Epidermal melanocyte (primary cell): ENCODE data around the gene PALM2AKAP2.

ENCODE experiments used
- DNase-seq: peaks from one replicate; pipeline ENCODE4 v3.0.0; 2011; ENCODE audit warnings: low spot score; ENCODE audit not compliant: insufficient read length

PALM2AKAP2 gene

DNA sequence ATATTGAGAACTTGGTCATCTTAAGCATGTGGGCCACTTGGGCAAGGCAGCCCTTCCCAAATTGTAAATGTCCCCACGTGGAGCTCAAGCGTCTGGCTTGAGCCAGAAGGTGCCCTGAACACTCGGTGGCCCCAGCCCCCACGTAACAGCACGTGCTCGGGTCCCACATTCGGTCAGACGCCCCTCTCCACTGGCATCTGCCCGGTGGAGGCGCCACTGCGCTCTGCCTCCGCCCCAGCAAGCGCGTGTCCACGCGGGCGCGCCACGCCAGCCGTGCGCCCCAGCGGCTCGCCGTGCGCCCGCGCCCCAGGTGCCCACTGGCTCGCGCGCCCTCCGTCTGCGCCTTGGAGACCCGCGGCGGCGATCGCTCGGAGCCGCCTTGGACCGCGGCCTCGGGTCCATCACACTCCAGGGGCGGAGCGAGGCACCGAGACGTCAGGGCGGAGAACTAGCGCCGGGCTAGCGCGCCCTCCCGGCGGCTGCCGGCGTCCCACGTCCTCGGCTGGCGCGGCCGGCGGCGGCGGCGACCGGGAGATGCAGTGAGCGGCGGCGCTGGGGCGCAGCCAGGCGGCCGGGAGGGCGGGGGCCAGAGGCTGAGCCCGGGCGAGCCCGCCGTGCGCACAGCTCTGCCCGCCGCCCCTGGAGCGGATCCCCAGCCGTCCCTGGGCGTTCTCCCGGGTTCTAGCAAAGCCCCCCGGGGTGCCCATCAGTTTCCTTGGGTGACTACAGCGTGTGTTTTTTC lies at the start of gene PALM2AKAP2:
PALM2AKAP2 (plus strand) TSS at position 488 of the 742 bp plus-strand sequence. CDS start 291 bp downstream, outside the sequence.
- peak; percentile 54 for DNase-seq

DNA sequence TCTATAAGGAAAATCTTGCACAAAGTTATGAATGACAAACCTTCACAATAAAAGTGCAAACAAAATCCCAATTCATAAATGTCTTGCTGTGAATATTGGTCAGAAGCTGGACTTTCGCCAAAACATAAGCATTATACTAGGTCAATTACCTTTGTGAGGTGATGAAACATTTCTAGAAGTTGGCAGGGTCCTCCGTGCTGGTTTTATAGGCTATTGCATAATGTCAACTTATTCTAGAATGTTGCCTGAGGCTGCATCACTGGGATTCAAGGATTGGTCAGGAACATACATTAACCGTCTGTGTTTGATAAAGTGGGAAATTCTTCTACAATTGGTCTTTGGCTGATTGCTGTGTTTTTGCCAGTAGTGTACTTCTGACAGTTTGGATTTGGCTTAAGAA lies 49.8 kb upstream of the PALM2AKAP2 start:
- no peak for DNase-seq

DNA sequence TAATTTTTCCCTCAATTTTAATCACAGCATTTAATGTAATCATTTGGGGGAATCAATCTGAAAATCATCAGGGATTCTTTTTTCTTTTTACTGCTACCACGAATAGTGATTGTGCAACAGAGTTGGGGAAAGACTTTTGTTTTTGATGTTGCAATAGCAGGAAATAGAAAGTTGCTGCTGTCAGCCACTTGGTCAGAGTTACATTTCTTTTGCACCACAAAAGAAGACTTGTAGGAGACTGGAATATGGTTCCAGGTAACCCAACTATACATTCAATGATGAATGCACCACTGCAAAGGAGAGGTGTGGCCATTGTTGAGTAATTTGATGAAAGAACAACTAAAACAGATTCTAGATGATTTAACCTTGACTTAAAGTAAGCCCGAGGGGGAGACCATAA lies 46.3 kb upstream of the PALM2AKAP2 start:
- peak; percentile 41 for DNase-seq

DNA sequence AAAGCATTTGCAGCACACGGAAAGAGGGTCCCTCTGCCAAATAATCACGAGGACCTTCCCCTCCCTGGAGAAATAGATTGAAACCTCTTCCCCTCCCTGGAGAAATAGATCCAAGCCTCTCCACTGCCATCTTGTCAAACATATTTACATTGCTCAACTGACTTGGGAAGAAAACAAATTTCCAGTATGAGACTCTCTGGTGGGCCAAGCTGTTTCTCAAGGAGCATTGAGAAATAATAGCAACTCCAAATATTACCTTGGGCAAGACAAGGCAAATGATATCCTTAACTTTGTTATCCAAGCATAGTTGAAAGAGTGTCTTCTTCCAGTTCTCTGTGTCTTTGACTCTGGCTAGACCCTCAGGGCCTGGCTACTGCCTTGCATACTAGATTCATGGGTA lies 45.2 kb upstream of the PALM2AKAP2 start:
- no peak for DNase-seq

DNA sequence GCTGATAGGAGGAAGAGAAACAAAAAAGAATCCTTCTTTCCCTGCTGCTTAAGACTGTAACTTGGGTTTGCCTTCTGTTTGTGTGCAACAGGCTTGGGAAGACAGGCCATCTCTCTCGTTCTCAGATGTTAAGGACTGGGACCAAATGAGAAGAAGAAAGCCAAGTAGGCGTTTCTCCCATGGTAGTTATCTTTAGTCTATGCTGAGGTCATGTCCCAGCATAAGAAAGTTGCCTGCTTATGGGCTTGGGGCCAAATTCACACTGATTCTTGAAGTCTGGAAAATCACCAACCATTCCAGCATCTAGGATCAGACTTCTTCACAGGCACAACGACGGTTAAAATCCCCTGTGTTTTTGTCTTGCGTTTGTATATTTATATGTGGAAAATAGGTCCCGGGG lies 44.2 kb upstream of the PALM2AKAP2 start:
- DNase-seq = no peak

DNA sequence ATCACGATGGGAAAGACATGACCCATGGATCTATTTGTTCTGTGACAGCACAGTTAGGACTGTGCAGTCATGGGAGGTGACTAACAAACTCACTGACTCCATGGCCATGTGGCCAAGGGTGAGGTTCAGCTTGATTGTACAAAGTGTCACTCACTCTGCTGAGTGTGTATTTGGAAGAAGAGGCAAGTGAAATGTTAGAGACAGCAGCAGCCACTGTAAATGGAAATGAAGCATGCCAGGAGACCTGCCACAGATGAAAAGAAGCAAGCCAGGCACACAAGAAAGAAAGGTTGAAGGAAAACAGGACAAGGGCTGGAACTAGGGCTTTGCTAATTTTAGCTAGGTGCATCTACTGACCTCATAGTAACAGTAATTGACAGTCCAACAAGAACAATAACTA lies 42.7 kb upstream of the PALM2AKAP2 start:
- DNase-seq = no peak

DNA sequence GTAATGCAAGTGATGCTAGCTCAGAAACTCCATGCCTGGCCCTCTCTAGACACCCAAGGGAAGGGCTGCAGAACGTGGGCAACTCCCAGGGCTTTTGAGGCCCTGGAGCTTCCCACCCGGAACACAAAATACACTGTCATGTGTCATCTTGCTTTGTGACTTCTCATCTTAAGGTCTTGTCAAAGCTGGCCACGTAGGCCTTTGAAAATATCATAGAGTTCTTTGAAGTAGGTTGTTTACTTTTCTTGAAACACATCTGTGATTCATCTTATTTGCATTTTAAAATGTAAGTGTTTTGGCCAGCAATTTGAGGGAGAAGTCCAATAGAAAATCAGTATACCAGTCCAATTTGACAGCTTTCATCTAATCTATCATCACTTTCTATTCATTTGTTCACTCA lies 40.2 kb upstream of the PALM2AKAP2 start:
- DNase-seq = no peak

DNA sequence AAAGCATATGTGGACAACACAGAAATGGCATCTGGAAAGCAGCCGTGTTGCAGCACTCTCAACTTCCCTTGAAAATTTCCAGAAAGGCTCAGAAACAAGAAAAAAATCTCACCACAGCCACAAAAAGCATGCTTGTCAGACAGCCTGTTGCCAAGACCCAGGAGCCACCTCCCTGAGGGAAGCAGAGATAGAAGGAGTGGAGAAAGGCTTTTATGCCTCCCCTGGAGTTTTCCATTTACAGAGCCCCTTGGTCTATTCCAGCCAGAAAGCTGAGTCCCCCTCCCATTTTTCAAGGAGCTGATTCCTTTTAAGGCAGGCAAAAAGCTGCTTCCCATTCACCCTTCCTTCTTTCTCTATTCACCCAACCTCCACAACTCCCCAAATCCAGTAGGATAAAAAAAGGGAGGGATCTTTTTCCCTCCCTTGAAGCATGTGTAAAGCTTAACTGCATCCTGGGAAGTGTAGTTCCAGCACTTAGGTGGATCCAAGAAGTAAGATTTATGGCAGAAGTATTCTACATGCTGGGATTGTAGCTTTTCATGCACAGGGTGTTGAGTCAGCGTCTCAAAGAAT lies 37.1 kb upstream of the PALM2AKAP2 start:
- peak; percentile 21 for DNase-seq

DNA sequence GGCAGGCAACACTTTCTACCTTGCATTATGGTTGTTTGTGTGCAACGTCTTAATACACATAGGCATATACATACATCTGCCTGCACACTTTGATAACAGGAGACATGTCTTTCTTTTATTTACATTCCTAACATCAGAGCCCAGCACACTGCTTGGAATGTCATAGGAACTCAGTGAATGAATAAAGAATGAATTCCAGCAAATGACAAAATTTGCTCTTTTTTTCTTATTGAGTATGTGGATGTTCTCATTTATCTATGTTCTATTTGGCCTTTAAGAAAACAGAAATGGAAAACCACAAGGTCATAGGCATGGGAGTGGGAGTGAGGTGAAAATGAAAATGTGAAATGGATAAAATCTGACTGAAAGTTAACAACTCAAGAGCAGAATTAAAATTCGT lies 36.3 kb upstream of the PALM2AKAP2 start:
- DNase-seq = no peak

DNA sequence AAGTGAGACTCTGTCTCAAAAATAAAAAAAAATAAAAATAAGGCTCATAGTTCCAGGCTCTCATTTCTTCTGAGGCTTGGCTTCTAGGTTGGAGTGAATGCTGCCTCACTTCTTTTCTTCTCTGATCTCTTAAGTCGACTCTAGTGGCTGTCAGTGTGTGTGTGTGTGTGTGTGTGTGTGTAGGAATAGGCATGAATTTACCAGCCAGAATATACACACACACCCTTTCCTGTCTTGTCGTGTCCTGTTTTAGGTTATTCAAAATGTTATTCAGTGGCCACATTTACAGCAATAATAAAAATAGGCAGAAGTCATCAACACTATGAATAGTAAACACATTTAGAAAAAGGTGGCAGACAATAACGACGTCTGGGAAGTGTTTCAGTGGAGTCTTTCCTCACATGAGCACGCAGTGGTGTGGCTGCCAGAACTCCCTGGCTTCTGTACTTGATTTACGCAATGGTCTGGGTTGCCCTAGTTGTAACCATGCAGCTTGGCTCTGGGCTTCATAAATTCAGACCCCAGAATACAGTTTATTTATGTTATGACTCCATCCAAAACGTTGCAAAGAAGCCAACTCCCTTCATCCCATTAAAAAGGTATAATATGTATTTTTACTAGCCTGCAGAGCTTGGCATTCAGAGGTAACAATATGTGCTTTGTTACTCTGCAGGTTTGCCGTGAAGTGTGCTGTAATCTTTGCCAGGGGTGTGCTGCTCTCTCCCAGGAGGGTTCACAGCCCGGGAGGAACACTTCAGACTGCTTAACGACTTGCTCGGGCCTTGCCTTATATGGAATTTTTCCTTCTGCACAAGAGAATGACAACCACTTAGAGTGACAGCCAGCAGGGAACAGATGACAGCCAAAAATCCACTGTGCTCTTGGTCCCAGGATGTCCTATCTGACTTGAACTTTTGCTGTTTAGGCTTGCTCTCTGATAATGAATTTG lies 34.4 kb upstream of the PALM2AKAP2 start:
- no peak for DNase-seq

DNA sequence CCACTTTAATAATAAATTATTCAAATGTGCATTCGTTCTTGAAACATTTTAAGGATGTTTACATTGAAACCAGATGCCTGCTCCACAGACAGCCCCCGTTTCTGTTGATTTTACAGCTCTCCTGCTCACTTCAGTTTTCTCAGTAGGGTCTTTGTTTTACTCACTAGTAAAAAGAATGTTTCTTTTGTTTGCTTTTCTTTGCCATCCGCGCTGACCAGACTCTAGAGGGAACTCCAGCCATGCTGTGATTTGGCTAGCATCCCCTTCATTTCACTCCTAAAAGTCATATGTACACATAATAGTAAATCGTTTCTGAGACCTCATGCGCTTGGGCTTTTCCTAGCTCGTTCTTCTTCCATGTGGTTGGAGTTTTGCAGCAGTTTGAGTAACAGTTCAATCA lies 28.7 kb upstream of the PALM2AKAP2 start:
- peak; percentile 58 for DNase-seq

DNA sequence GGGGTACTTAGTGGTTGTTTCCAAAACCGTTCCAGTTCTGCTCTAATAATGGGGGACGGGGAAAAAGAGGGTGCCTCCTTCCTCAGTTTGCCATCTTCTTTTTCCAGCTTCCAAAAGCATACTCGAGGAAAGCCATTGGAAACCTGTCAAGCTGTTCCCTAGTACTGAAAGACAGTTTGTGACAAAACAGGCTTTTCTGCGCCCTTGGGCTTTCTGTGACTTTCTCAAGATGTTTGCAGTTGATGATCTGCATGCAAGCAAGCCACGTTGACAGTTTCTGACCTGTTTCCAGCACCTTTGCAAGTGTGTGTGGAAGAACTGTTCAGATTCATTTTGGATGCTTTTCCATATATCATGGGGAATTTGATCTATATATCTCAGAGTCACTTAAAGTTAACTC lies 26.7 kb upstream of the PALM2AKAP2 start:
- no peak for DNase-seq

DNA sequence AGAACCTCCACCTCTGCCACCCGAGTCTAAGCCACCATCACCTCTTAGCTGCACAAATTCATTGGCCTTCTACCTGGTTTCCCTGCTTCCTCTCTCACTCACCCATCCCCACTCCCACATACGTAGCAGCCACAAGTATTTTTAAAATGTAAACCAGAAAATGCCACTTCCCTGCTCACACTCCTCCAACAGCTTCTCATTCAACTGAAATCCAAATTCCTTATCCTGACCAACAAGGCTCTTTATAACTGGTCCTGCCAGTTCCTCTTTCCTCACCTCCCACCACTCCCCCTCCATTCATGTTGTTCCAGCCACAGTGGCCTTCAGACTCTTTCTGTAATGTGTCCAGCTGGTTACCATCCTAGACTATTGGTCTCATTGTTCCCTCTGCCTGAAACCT lies 25.0 kb upstream of the PALM2AKAP2 start:
- DNase-seq = no peak

DNA sequence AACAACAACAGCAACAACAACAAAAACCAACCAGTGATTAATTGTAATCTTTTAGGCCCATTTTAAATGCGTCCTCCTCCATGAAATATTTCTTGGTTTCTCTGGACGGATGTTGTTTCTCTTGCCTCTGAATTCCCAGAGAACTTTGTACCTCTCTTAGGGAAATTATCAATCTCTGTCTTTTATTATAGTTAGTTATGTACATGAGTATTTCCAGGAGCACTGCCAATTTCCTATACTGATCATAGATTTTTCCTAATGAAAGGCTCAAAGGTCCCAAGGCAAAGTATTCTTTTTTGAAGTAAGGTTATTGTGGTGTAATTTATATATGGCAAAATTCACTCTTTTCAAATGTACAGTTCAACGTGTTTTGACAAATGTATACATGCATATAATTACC lies 20.4 kb upstream of the PALM2AKAP2 start:
- DNase-seq = no peak

DNA sequence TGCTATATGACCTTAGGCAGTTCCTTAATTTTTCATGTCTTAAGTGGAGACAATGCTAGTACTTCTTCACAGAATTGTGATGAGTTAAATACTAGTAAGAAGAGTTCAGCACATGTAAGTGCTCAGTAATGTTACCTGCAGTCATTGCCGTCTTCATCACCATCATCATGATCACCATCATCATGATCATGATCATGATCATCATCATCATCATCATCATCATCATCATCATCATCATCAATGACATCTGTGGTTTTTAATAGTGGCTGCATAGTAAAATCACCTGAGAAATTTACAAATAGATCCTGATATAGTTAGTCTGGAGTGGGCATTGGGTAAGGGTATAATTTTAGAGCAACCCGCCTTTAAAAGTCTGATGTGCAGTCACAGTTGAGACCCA lies 14.7 kb upstream of the PALM2AKAP2 start:
- no peak for DNase-seq

DNA sequence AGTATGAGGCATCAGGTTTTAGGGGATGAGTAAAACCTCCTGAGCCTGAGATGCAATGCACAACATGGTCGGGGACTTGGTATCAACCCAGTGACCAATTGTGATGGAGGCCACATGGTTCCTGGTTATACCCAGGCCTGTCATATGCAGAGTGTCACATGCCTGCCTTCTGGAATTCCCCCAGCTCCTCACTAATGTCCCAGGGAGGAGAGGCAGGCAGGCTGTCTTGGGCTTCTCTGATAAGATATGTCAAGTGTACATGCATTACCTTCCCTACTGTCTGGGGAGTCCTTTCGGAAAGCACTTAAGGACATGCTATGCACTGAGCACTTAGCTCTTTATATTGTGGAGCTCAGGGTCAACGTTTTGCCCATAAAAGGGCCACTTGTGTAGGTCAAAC lies 14.2 kb upstream of the PALM2AKAP2 start:
- DNase-seq = no peak

DNA sequence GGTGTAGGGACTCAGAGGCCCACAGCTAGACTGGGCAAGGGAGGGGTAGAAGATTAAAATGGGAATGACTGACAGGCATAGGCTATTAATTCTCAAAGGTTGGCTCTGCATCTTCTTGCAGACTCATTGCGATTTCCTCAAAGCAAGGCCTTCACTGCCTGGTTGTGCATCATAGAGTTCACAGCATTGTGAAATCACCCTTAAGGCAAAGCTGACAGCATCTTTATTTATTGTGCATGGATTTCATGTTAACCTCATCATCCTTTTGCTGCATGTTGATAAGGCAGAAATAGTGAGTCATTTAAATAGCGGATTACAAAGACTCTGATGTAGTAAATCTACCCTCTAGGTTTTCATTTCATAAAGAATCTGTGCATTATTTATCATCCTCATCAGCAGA lies 13.6 kb upstream of the PALM2AKAP2 start:
- peak; percentile 53 for DNase-seq

DNA sequence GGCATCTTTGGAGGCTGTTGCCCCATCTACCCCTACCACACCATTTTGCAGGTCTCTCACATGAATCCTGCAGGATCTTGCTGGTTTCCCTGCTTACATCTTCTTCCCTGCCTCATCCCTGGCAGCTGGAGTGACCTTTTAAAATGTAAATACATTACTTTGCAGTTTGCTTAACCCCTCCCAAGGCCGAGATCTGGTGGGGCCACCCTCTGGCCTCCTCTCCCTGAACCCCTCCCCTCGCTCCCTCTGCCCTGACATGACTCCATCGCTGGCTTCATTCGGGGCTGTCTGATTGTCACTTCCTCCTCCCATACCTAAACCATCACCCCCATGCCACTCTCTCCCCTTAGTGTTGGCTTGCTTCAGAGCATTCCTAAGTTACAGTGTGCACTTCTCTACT lies 12.6 kb upstream of the PALM2AKAP2 start:
- DNase-seq = no peak

DNA sequence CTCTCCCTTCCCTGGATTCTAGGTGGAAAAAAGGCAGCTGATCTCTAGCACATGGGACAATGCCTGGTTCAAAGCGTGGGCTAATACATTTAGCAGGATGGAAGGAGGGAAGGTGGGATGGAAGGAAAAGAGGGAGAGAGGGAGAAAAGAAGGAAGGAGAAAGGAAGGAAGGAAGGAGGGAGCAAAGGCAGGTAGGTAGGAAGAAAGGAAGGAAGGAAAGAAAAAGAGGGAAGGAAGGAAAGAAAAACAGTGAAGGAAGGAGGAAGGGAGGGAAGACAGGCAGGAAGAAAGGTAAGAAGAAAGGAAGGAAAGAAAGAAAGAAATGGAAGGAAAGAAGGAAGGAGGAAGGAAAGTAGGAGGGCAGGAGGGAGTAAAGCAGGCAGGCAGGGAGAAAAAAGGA lies 12.2 kb upstream of the PALM2AKAP2 start:
- no peak for DNase-seq

DNA sequence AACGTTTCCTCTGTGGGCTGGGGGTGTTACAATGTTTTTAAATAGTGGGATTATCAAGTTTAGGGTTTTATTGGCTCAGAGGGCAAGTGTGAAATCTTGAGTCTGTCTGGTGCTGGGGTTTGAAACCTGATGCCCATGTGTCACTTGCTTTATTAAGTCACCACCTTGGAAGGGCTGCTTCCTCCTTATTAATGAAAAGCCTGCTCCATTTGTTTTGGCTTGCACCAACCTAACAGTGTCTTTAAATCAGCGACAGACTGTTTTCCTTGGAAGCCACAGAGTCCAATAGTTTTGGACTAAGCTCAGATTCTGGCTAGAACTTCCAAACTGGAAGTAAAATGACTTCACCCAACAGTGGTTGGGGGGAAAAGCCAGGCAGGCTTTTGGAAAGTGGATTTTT lies 10.7 kb upstream of the PALM2AKAP2 start:
- DNase-seq = no peak

DNA sequence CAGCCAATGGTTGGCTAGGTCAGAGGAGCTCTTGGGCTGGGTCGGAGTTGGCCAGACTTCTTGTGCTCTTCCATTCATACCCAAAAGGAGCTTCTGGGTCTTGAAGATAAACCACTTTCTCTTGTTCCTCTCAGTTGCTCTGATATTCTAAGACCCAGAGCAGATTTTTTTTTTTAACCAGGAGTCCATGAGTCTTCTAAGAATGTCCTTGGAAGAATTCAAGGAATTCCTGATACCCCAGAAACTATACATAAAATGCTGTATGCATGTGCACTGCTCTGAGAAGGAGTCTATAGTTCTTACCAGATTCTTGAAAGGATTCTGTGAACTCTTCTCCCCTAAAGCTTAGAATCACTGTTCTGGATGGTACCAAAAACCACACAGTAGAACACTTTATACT lies 9.9 kb upstream of the PALM2AKAP2 start:
- DNase-seq = no peak

DNA sequence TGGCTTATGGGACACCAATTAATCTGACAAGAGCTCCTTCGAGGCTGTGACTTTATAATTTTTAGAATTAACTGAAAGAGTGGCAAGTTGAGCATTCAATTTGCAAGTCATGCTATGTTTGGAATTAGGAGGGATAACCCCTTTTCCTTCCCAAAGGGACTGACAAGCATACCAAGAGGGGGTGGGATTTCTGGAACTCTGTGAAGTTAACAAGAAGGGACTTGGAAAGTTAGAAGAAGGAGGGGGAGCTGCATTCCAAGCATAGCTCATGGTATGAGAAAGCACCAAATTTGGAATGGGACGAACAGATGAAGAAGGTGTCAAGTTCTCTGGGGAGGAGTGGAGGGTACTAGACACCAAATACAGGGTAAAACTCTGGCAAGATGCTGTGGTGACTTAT lies 8.9 kb upstream of the PALM2AKAP2 start:
- peak; percentile 44 for DNase-seq
